Stomach (tissue), 9 donors: ENCODE measurements around the gene TIMM13. TPM values are rescaled to one million over a fixed set of nuclear protein-coding genes. Genes with fewer than 3 reads are reported as not detected.

Experiments
- DNase-seq, 2 donors: peaks; one replicate each; pipeline versions ENCODE4 v3.0.0 to v3.0.0-alpha.2; 2013 to 2019
- H3K27ac ChIP-seq, 5 donors: fragments of 200-600 bp in 4 of 5; sonication (generic) in 4 of 5; one replicate each; pipeline ENCODE4 v1.5.1; 2013 to 2019; ENCODE audit warnings: mild to moderate bottlenecking in 1 of 5, moderate library complexity in 1 of 5
- H3K27me3 ChIP-seq, 3 donors: fragments of 200-600 bp; sonication (generic); one replicate each; pipeline ENCODE4 v1.5.1; 2017 to 2019; ENCODE audit warnings: mixed run types in 1 of 3
- H3K36me3 ChIP-seq, 4 donors: fragments of 200-600 bp; sonication (generic); 1 replicate in 3 of 4; 2 replicates in 1 of 4; pipeline ENCODE4 v1.5.1; 2016 to 2019
- H3K4me1 ChIP-seq, 4 donors: fragments of 200-600 bp; sonication (generic); one replicate each; pipeline ENCODE4 v1.5.1; 2016 to 2019
- H3K4me3 ChIP-seq, 4 donors: fragments of 200-600 bp; sonication (generic) in 3 of 4; one replicate each; pipeline ENCODE4 v1.5.1; 2016 to 2019; ENCODE audit warnings: mild to moderate bottlenecking in 1 of 4
- H3K9me3 ChIP-seq, 4 donors: fragments of 200-600 bp; sonication (generic); one replicate each; pipeline ENCODE4 v1.5.1; 2016 to 2019
- EP300 ChIP-seq: sonication (generic); formaldehyde crosslinking; IDR thresholded peaks from one replicate; pipeline ENCODE4 v1.6.1; 2017; ENCODE audit warnings: antibody characterized with exemption
- POLR2A ChIP-seq, 4 donors: fragments of 450-650 bp; IDR thresholded peaks; one replicate each; pipeline ENCODE4 v1.6.1; 2016; ENCODE audit warnings: antibody characterized with exemption in 4 of 4, control low read depth in 2 of 4, mild to moderate bottlenecking in 1 of 4, moderate library complexity in 1 of 4
- POLR2AphosphoS5 ChIP-seq, 3 donors: sonication (generic); formaldehyde crosslinking; IDR thresholded peaks; one replicate each; pipeline ENCODE4 v1.6.1; 2016; ENCODE audit warnings: antibody characterized with exemption in 3 of 3
- WGBS, 5 donors: extraction: QIAGEN DNeasy Blood & Tissue Kit in 3 of 5; methylation state at CpG; one replicate each; pipeline versions ENCODE4 v1.1.5 to v1.1.7; 2013 to 2018; 5-methylcytosine and 5-hydroxymethylcytosine counted together
- intact Hi-C: fragments of 100-400 bp; cut with DNase I; formaldehyde crosslinking; loops from one replicate; pipeline ENCODE4 v1.15.1; 2023; ENCODE audit warnings: low total_unique reads
- polyA plus RNA-seq, 3 donors: library from polyadenylated mRNA; stranded (reverse); fragments of 200-250 nt; gene quantifications; one replicate each; pipeline ENCODE4 v1.2.3, GENCODE V29; 2013
- total RNA-seq, 5 donors: library from RNA; depleted of rRNA; stranded (reverse); fragments of >200 nt; gene quantifications; one replicate each; pipeline versions ENCODE4 v1.1.0 to v1.2.3, GENCODE V29; 2014 to 2016
- TF ChIP-seq, protein P1 (sequence below), 7 experiments: fragments of 450-650 bp in 4 of 7; fragments of 200-600 bp in 3 of 7; sonication (generic) in 3 of 7; IDR thresholded peaks; one replicate each; pipeline ENCODE4 v1.5.1; 2016 to 2019; ENCODE audit warnings: antibody characterized with exemption in 7 of 7, control low read depth in 2 of 7, mild to moderate bottlenecking in 1 of 7
- donor health status: healthy with polysubstance abuse.
- donor health status: Bipolar disorder and iron deficiency.
- donor health status: healthy.

The TIMM13 gene
- total and polyA plus RNA-seq, 8 donors: 19.2 to 133 (median 54.5) TPM; not detected in 1

DNA sequence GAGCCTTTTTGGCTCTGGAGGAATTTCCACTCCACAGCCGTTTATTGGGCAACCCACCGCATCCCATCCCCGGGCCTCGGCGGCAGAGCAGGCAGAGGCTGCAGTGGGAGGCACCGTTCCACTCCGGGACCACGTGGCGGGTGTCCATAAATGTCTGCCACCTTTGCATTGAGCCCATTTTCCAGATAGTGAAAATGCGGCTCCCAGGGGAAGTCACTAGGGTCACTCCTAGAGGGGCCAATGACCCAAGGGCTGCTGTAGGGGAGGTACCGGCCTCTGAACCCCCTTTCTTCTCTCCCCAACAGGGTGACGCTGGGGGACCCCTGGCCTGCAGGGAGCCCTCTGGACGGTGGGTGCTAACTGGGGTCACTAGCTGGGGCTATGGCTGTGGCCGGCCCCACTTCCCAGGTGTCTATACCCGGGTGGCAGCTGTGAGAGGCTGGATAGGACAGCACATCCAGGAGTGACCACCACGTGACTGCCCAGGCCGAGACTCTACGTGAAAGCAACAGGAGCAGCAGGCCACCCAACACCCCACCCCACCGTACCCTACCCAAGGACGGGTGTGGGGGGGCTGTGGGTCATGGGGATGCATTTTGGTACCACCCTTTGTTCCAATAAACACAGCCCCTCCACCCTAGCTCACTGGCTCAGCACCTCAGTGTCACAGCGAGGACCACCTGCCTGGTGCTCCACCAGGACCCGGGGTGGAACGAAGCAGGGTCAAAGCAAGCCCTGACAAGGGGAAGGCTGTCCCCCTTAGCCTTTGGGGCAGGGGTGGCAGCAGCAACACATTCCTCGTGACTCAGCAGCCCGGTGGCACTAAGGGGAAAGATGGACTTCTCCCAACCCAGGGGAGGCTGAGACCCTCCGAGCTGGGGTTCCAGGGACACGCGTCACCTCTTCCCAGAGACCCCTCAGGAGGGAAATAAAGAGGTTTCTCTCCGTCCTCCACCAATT is 1.5 kb downstream of the TIMM13 start:
- WGBS, 5 donors: 58 to 77% (median 71%) methylated on average over 15 to 29 of the region's 29 CpGs
- no peak overlapping the region for H3K27ac ChIP-seq
- TF ChIP-seq, protein P1, sequence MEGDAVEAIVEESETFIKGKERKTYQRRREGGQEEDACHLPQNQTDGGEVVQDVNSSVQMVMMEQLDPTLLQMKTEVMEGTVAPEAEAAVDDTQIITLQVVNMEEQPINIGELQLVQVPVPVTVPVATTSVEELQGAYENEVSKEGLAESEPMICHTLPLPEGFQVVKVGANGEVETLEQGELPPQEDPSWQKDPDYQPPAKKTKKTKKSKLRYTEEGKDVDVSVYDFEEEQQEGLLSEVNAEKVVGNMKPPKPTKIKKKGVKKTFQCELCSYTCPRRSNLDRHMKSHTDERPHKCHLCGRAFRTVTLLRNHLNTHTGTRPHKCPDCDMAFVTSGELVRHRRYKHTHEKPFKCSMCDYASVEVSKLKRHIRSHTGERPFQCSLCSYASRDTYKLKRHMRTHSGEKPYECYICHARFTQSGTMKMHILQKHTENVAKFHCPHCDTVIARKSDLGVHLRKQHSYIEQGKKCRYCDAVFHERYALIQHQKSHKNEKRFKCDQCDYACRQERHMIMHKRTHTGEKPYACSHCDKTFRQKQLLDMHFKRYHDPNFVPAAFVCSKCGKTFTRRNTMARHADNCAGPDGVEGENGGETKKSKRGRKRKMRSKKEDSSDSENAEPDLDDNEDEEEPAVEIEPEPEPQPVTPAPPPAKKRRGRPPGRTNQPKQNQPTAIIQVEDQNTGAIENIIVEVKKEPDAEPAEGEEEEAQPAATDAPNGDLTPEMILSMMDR (IDR thresholded peaks at IDR 0.05): no peak
- TF ChIP-seq POLR2A (IDR thresholded peaks at IDR 0.05) (no peak), EP300 (no peak), POLR2AphosphoS5 (IDR thresholded peaks at IDR 0.05) (no peak)
- intact Hi-C loops: no loop called here
- H3K4me3 ChIP-seq: peak overlapping the region in 3 of 4 donors; percentile 89 to 99 (median 94)
- peak in 1 of 2 donors; percentile 20 for DNase-seq
- H3K36me3 ChIP-seq: peaks cover 6 to 47% (median 30%) of the 10 kb centered on the region in 4 donors
- no peaks in the 10 kb centered on the region for H3K9me3 ChIP-seq
- H3K27me3 ChIP-seq: no peaks in the 10 kb centered on the region
- H3K4me1 ChIP-seq: peaks cover 30 to 44% (median 37%) of the 10 kb centered on the region in 4 donors

DNA sequence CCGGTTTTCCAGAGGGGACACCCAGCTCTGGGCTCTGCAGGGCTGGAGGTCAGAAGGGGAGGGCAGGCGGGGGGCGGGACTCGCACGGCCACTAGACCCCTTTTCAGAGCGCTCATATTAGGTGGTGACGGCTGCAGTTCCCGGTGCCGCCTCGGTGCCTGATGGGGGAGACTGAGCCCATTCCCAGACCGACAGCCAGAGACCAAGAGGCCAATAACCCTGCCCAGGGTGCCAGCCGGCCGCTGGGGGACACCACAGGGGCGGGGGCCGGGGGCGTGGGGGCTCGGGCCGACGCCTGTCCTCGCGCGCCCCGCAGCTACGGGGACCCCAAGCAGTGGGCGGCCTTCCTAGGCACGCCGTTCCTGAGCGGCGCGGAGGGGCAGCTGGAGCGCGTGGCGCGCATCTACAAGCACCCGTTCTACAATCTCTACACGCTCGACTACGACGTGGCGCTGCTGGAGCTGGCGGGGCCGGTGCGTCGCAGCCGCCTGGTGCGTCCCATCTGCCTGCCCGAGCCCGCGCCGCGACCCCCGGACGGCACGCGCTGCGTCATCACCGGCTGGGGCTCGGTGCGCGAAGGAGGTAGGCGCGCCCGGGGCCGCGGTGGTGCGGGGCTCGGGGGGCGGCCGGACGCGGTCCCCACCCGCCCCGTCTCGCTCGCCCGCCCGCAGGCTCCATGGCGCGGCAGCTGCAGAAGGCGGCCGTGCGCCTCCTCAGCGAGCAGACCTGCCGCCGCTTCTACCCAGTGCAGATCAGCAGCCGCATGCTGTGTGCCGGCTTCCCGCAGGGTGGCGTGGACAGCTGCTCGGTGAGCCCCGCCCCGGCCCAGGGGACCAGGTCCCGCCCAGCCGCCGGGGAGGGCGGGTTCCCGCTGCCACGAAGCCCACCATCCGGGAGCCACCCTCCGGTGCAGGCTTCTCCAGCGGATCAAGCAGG is 2.4 kb downstream of the TIMM13 start:
- intact Hi-C loops: no loop called here
- H3K36me3 ChIP-seq: peaks cover 6 to 38% (median 22%) of the 10 kb centered on the region in 4 donors
- WGBS, 5 donors: 50 to 68% (median 57%) methylated on average over 7 to 101 of the region's 101 CpGs
- no peak overlapping the region for H3K27ac ChIP-seq
- no peaks in the 10 kb centered on the region for H3K27me3 ChIP-seq
- H3K9me3 ChIP-seq: no peaks in the 10 kb centered on the region
- DNase-seq: peak; percentile 30 to 84
- TF ChIP-seq POLR2AphosphoS5 (IDR thresholded peaks at IDR 0.05) (no peak), EP300 (no peak)
- TF ChIP-seq, protein P1 (IDR thresholded peaks at IDR 0.05): peak in 1 of 7 experiments; percentile 13
- H3K4me3 ChIP-seq: peak overlapping the region; percentile 9 to 99 (median 52)
- H3K4me1 ChIP-seq: peaks cover 30 to 44% (median 37%) of the 10 kb centered on the region in 4 donors

- TF ChIP-seq, protein P1 (IDR thresholded peaks at IDR 0.05): no peak
- TF ChIP-seq EP300 (no peak), POLR2AphosphoS5 (IDR thresholded peaks at IDR 0.05) (no peak), POLR2A (IDR thresholded peaks at IDR 0.05) (no peak)
- H3K4me3 ChIP-seq: peak overlapping the region in 1 of 4 donors; percentile 99
- no peaks in the 10 kb centered on the region for H3K27me3 ChIP-seq
- H3K4me1 ChIP-seq: peaks cover 30 to 44% (median 37%) of the 10 kb centered on the region in 4 donors
- DNase-seq: peak in 1 of 2 donors; percentile 13
- H3K36me3 ChIP-seq: peaks cover 6 to 33% (median 21%) of the 10 kb centered on the region in 4 donors
- 80 to 92% (median 89%) methylated on average over 22 to 46 of the region's 46 CpGs for WGBS, 5 donors
- no peaks in the 10 kb centered on the region for H3K9me3 ChIP-seq
- H3K27ac ChIP-seq: no peak overlapping the region
- intact Hi-C loops: no loop called here
Measured at GRCh38 chr19:2423915-2424685, 3.3 kb downstream of the TIMM13 start.
